Peyer's patch (tissue), 4 donors: ENCODE results near the gene CCDC184.

ENCODE experiments used
- CTCF ChIP-seq, 6 experiments: fragments of 450-650 bp in 4 of 6; fragments of 200-600 bp in 2 of 6; sonication (generic) in 1 of 6; IDR thresholded peaks; one replicate each; pipeline ENCODE4 v1.5.1; 2017 to 2019; ENCODE audit warnings: antibody characterized with exemption in 6 of 6, mild to moderate bottlenecking in 3 of 6, moderate library complexity in 1 of 6
- POLR2A ChIP-seq, 2 donors: fragments of 450-650 bp; IDR thresholded peaks; one replicate each; pipeline ENCODE4 v1.5.1; 2017; ENCODE audit warnings: antibody characterized with exemption in 2 of 2, mild to moderate bottlenecking in 2 of 2, moderate library complexity in 2 of 2

GRCh38 chr12:48175613-48176416 is 7.6 kb upstream of the CCDC184 start:
- no peak for TF ChIP-seq CTCF (IDR thresholded peaks at IDR 0.05)
- no peak for TF ChIP-seq POLR2A (IDR thresholded peaks at IDR 0.05)
